Measurements from ENCODE around the gene NHSL2. TPM values are rescaled to one million over a fixed set of nuclear protein-coding genes. Genes with fewer than 3 reads are reported as not detected.
A peak's percentile ranks its signal among the peaks of the same experiment; 100 is the strongest.

NHSL2 gene
- total RNA-seq, 4 donors from 2014 or later, result 5.5 to 11.7 (median 7.2) TPM

GRCh38 chrX:72100051-72100755 lies 189.6 kb downstream of the NHSL2 start:
- WGBS, 2 donors, result 90 to 97% methylated on average over 8 to 9 of the region's 13 CpGs
- no peaks in the 10 kb centered on the region for H3K9me3 ChIP-seq
- no peak for TF ChIP-seq CTCF (IDR thresholded peaks at IDR 0.05)
- no peak for TF ChIP-seq POLR2A (IDR thresholded peaks at IDR 0.05)
- intact Hi-C loops (cut with DNase I), result no loop called here
- no peak overlapping the region for H3K27ac ChIP-seq
- H3K4me1 ChIP-seq, result peaks cover 0 to 6% of the 10 kb centered on the region in 2 donors
- H3K36me3 ChIP-seq, result no peaks in the 10 kb centered on the region
- no peak for DNase-seq
- H3K4me3 ChIP-seq (replicated peaks in 1 of 3), result no peak overlapping the region
- H3K27me3 ChIP-seq, result no peaks in the 10 kb centered on the region

GRCh38 chrX:72100824-72101351 lies 190.2 kb downstream of the NHSL2 start:
- H3K27ac ChIP-seq, result no peak overlapping the region

GRCh38 chrX:72101597-72102037 lies 191.0 kb downstream of the NHSL2 start:
- DNase-seq, result peak; percentile 8 to 20
- 83% methylated on average over 1 of the region's 4 CpGs; no CpG with 5 or more reads in 1 of the 2 donors for WGBS, 2 donors
- Histone ChIP-seq H3K27ac (no peak overlapping the region), H3K4me3 (replicated peaks in 1 of 3) (no peak overlapping the region), H3K36me3 (no peaks in the 10 kb centered on the region), H3K9me3 (no peaks in the 10 kb centered on the region), H3K27me3 (no peaks in the 10 kb centered on the region), H3K4me1 (peaks cover 0 to 6% of the 10 kb centered on the region in 2 donors)
- no peak for TF ChIP-seq CTCF (IDR thresholded peaks at IDR 0.05)
- no peak for TF ChIP-seq POLR2A (IDR thresholded peaks at IDR 0.05)
- intact Hi-C loops (cut with DNase I), result no loop called here

More at GRCh38 chrX:72100824-72101351, 190.2 kb downstream of the NHSL2 start:
- Histone ChIP-seq H3K27me3 (no peaks in the 10 kb centered on the region), H3K36me3 (no peaks in the 10 kb centered on the region), H3K4me1 (peaks cover 0 to 6% of the 10 kb centered on the region in 2 donors), H3K4me3 (replicated peaks in 1 of 3) (no peak overlapping the region), H3K9me3 (no peaks in the 10 kb centered on the region)
- WGBS, 2 donors, result 81 to 86% methylated on average over 4 to 6 of the region's 9 CpGs
- DNase-seq, result no peak
- intact Hi-C loops (cut with DNase I), result no loop called here
- TF ChIP-seq CTCF (IDR thresholded peaks at IDR 0.05) (no peak), POLR2A (IDR thresholded peaks at IDR 0.05) (no peak)

- Histone ChIP-seq H3K4me1 (peaks cover 0 to 6% of the 10 kb centered on the region in 2 donors), H3K27me3 (no peaks in the 10 kb centered on the region), H3K27ac (no peak overlapping the region), H3K36me3 (no peaks in the 10 kb centered on the region), H3K9me3 (no peaks in the 10 kb centered on the region), H3K4me3 (replicated peaks in 1 of 3) (no peak overlapping the region)
- TF ChIP-seq CTCF (IDR thresholded peaks at IDR 0.05) (no peak), POLR2A (IDR thresholded peaks at IDR 0.05) (no peak)
- 82 to 100% methylated on average over 2 of the region's 2 CpGs for WGBS, 2 donors
- no peak for DNase-seq
- intact Hi-C loops (cut with DNase I), result no loop called here
These were observed 191.5 kb downstream of the NHSL2 start for GRCh38 chrX:72102126-72102525.

GRCh38 chrX:72102760-72103159 lies 192.1 kb downstream of the NHSL2 start:
- H3K27me3 ChIP-seq, result no peaks in the 10 kb centered on the region
- H3K4me3 ChIP-seq (replicated peaks in 1 of 3), result no peak overlapping the region
- H3K4me1 ChIP-seq, result peaks cover 0 to 6% of the 10 kb centered on the region in 2 donors
- intact Hi-C loops (cut with DNase I), result no loop called here
- no peak overlapping the region for H3K27ac ChIP-seq
- 52 to 75% methylated on average over 2 to 3 of the region's 4 CpGs for WGBS, 2 donors
- no peak for DNase-seq
- no peak for TF ChIP-seq POLR2A (IDR thresholded peaks at IDR 0.05)
- TF ChIP-seq CTCF (IDR thresholded peaks at IDR 0.05), result no peak
- H3K36me3 ChIP-seq, result no peaks in the 10 kb centered on the region
- H3K9me3 ChIP-seq, result no peaks in the 10 kb centered on the region

All from thyroid gland (tissue), 4 donors.